ENCODE measurements around the gene ADAMTS3. TPM values are rescaled to one million over a fixed set of nuclear protein-coding genes. Genes with fewer than 3 reads are reported as not detected.

ADAMTS3 gene
- total RNA-seq, 1 experiment from 2014 or later, result 0.39 TPM

DNA sequence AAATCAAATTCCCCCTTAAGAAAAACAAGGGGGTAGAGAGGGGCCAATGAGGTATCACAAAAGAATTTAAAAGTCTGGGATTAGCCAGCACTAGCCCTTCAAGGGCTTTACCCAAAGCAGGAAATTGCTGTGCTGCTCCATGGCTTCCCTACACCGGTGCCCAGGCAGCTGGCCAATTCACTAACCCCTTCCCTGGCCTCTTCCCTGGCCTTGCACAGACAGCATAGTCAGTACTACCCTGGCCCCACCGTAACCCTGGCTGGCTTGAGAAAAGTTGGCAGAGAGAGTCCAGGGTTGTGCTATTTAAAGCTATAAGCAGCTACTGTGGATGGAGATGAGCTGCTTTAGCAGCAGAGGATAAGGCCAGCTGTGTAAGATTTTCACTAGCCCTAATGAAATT is 43.1 kb downstream of the ADAMTS3 start:
- no peak for DNase-seq (ENCODE audit: low read depth, low spot score)
- no peaks in the 10 kb centered on the region for H3K4me1 ChIP-seq (ENCODE audit: control insufficient read depth, insufficient read depth, low read length)
- ATAC-seq, result no peak
- TF ChIP-seq, protein P1, sequence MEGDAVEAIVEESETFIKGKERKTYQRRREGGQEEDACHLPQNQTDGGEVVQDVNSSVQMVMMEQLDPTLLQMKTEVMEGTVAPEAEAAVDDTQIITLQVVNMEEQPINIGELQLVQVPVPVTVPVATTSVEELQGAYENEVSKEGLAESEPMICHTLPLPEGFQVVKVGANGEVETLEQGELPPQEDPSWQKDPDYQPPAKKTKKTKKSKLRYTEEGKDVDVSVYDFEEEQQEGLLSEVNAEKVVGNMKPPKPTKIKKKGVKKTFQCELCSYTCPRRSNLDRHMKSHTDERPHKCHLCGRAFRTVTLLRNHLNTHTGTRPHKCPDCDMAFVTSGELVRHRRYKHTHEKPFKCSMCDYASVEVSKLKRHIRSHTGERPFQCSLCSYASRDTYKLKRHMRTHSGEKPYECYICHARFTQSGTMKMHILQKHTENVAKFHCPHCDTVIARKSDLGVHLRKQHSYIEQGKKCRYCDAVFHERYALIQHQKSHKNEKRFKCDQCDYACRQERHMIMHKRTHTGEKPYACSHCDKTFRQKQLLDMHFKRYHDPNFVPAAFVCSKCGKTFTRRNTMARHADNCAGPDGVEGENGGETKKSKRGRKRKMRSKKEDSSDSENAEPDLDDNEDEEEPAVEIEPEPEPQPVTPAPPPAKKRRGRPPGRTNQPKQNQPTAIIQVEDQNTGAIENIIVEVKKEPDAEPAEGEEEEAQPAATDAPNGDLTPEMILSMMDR (IDR thresholded peaks at IDR 0.05), result no peak
- TF ChIP-seq, protein P2, sequence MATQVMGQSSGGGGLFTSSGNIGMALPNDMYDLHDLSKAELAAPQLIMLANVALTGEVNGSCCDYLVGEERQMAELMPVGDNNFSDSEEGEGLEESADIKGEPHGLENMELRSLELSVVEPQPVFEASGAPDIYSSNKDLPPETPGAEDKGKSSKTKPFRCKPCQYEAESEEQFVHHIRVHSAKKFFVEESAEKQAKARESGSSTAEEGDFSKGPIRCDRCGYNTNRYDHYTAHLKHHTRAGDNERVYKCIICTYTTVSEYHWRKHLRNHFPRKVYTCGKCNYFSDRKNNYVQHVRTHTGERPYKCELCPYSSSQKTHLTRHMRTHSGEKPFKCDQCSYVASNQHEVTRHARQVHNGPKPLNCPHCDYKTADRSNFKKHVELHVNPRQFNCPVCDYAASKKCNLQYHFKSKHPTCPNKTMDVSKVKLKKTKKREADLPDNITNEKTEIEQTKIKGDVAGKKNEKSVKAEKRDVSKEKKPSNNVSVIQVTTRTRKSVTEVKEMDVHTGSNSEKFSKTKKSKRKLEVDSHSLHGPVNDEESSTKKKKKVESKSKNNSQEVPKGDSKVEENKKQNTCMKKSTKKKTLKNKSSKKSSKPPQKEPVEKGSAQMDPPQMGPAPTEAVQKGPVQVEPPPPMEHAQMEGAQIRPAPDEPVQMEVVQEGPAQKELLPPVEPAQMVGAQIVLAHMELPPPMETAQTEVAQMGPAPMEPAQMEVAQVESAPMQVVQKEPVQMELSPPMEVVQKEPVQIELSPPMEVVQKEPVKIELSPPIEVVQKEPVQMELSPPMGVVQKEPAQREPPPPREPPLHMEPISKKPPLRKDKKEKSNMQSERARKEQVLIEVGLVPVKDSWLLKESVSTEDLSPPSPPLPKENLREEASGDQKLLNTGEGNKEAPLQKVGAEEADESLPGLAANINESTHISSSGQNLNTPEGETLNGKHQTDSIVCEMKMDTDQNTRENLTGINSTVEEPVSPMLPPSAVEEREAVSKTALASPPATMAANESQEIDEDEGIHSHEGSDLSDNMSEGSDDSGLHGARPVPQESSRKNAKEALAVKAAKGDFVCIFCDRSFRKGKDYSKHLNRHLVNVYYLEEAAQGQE (IDR thresholded peaks at IDR 0.05; ENCODE audit: insufficient read depth in 1 of 2, low read depth in 2 of 2, low read length in 1 of 2), result no peak
- TF ChIP-seq POLR2AphosphoS5 (IDR thresholded peaks at IDR 0.05; ENCODE audit: low read depth, low read length), result no peak
- no peak for TF ChIP-seq SIN3A (IDR thresholded peaks at IDR 0.05; ENCODE audit: borderline replicate concordance, insufficient read depth, low read depth, low read length)
- no peak for TF ChIP-seq TCF7L2 (IDR thresholded peaks at IDR 0.05; ENCODE audit: low read depth, low read length)
- H3K4me3 ChIP-seq (ENCODE audit: low read depth in 2 of 2, low read length in 2 of 2), result no peak overlapping the region
- no peak overlapping the region for H3K27ac ChIP-seq (ENCODE audit: low read length)
- no peaks in the 10 kb centered on the region for H3K9me3 ChIP-seq (ENCODE audit: control insufficient read depth, insufficient read depth, low read depth, low read length)
- POLR2A ChIA-PET, result no interaction called here
- BruUV-seq (replicated peaks), result no TSS peak
- no peaks in the 10 kb centered on the region for H3K27me3 ChIP-seq (ENCODE audit: control insufficient read depth, insufficient read depth, low read length)
- no peaks in the 10 kb centered on the region for H3K36me3 ChIP-seq (ENCODE audit: control insufficient read depth, insufficient read depth, low read length)
- intact Hi-C loops (cut with micrococcal nuclease; ENCODE audit: unreplicated experiment), result no loop called here
- CTCF ChIA-PET, result no interaction called here
- in situ Hi-C loops (cut with HindIII; ENCODE audit: low pct_unique_long_range_greater_than_20kb, low sequenced_read_pairs), result no loop called here

DNA sequence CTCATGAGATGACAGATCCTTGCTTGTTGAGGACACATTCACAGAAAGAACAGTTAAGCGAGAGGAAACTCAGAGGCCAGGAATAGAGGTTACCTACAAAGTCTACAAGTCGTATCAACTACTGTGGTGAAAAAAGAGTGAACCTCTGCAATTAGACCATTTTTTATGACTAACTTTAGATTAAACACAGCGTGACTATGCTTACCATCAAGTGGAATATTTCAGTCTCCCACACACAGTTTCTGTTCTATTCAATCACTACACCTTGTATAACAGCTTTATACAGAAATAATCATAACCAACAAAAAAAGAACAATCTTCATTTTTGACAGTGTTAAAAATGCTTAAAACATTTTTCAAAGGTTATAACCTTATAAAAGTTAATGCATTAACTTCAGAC is 46.6 kb downstream of the ADAMTS3 start:
- no peaks in the 10 kb centered on the region for H3K27me3 ChIP-seq (ENCODE audit: control insufficient read depth, insufficient read depth, low read length)
- no peaks in the 10 kb centered on the region for H3K9me3 ChIP-seq (ENCODE audit: control insufficient read depth, insufficient read depth, low read depth, low read length)
- H3K27ac ChIP-seq (ENCODE audit: low read length), result no peak overlapping the region
- no peak overlapping the region for H3K4me3 ChIP-seq (ENCODE audit: low read depth in 2 of 2, low read length in 2 of 2)
- no TSS peak for BruUV-seq (replicated peaks)
- CTCF ChIA-PET, result no interaction called here
- TF ChIP-seq, protein P2 (IDR thresholded peaks at IDR 0.05; ENCODE audit: insufficient read depth in 1 of 2, low read depth in 2 of 2, low read length in 1 of 2), result no peak
- no peak for TF ChIP-seq POLR2AphosphoS5 (IDR thresholded peaks at IDR 0.05; ENCODE audit: low read depth, low read length)
- no peak for TF ChIP-seq TCF7L2 (IDR thresholded peaks at IDR 0.05; ENCODE audit: low read depth, low read length)
- TF ChIP-seq, protein P1 (IDR thresholded peaks at IDR 0.05), result no peak
- no peak for TF ChIP-seq SIN3A (IDR thresholded peaks at IDR 0.05; ENCODE audit: borderline replicate concordance, insufficient read depth, low read depth, low read length)
- no peaks in the 10 kb centered on the region for H3K36me3 ChIP-seq (ENCODE audit: control insufficient read depth, insufficient read depth, low read length)
- intact Hi-C loops (cut with micrococcal nuclease; ENCODE audit: unreplicated experiment) (no loop called here), in situ Hi-C loops (cut with HindIII; ENCODE audit: low pct_unique_long_range_greater_than_20kb, low sequenced_read_pairs) (no loop called here)
- no peak for DNase-seq (ENCODE audit: low read depth, low spot score)
- H3K4me1 ChIP-seq (ENCODE audit: control insufficient read depth, insufficient read depth, low read length), result no peaks in the 10 kb centered on the region
- ATAC-seq, result no peak
- POLR2A ChIA-PET, result no interaction called here

All from Panc1 (cell line).